Motor neuron (in vitro differentiated cells): Measurements from ENCODE around the gene KRTAP29-1. TPM values are rescaled to one million over a fixed set of nuclear protein-coding genes. Genes with fewer than 3 reads are reported as not detected.

Experiments
- ATAC-seq, 8 experiments: fragments of 200-7000 bp; cut with Tn5 transposase; replicated peaks in 6 of 8; 2 replicates each; pipeline ENCODE4 v1.8.0; 2021; ENCODE audit warnings: mild to moderate bottlenecking in 8 of 8, moderate library complexity in 8 of 8
- H3K27ac ChIP-seq, 2 donors: fragments of 250-450 bp; sonication (Bioruptor Pico); 2 replicates each; pipeline ENCODE4 v1.9.0; 2021; ENCODE audit warnings: antibody characterized with exemption in 2 of 2, mild to moderate bottlenecking in 2 of 2, moderate library complexity in 1 of 2
- H3K4me1 ChIP-seq, 2 donors: fragments of 250-450 bp; sonication (Bioruptor Pico); replicated peaks in 1 of 2; 2 replicates each; pipeline ENCODE4 v1.6.1; 2021; ENCODE audit warnings: antibody characterized with exemption in 2 of 2, mild to moderate bottlenecking in 2 of 2, moderate library complexity in 1 of 2
- H3K4me3 ChIP-seq, 5 donors: fragments of 250-450 bp; sonication (Bioruptor Pico); 2 replicates each; pipeline ENCODE4 v1.9.0; 2021; ENCODE audit warnings: antibody characterized with exemption in 5 of 5, mild to moderate bottlenecking in 5 of 5, moderate library complexity in 4 of 5
- WGBS, 10 experiments: fragments of 450-650 bp; shearing (Covaris generic); methylation state at CpG; one replicate each; pipeline ENCODE4 v1.0.0; 2022; 5-methylcytosine and 5-hydroxymethylcytosine counted together
- in situ Hi-C, 9 experiments: fragments of 400-800 bp; cut with MboI; loops; one replicate each; pipeline ENCODE4 v1.15.0; 2021; ENCODE audit warnings: low sequenced_read_pairs in 9 of 9, low pct_unique_long_range_greater_than_20kb in 2 of 9; ENCODE audit not compliant: unreplicated experiment in 9 of 9
- total RNA-seq, 8 experiments: library from RNA; unstranded; fragments of 300-600 nt; gene quantifications; 2 replicates each; pipeline versions ENCODE4 v1.2.3 to v1.2.4, GENCODE V29; 2022

KRTAP29-1 gene
- total RNA-seq, 8 experiments from 2014 or later: 0.57 TPM; not detected in 7

DNA sequence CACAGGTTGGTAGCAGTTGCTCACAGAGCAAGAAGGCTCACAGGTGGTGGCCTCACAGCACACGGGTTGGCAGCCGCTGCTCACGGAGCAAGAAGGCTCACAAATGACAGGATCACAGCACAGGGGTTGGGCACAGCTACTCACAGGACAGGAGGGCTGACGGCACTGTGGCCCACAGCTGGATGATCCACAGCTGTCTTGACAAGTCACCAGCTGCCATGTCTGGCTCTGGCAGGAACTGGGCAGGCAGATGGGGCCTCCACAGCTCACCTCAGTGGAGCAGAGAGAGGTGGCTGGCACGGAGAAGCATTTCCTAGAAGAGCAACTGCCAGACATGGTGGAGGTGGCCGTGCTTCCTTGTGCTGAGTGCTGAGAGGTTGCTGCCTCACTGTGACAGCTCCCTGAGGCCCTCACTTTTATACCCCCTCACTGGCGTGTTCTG is 6.3 kb upstream of the KRTAP29-1 start, which contains the start of gene KRTAP16-1:
Gene KRTAP16-1, minus strand, starts transcription at position 392 of the 442 bp plus-strand sequence. Its CDS starts 56 bp downstream, at position 336.
- no peak within 1 kb of the TSS for H3K27ac ChIP-seq
- no peak for ATAC-seq
- H3K4me3 ChIP-seq: no peak within 1 kb of the TSS
- no peaks in the 10 kb centered on the region for H3K4me1 ChIP-seq
- 33 to 85% (median 67%) methylated on average over 1 to 5 of the region's 7 CpGs; no CpG with 5 or more reads in 5 of the 10 experiments for WGBS, 10 experiments
- in situ Hi-C loops: loop anchor here in 1 of 9 experiments (25.0 kb wide), 1 partner anchor 397 kb away; no protein-coding TSS in a partner anchor

GRCh38 chr17:41308251-41308917 is 5.7 kb upstream of the KRTAP29-1 start:
- in situ Hi-C loops: loop anchor here in 1 of 9 experiments (25.0 kb wide), 1 partner anchor 396 kb away; no protein-coding TSS in a partner anchor
- peak in 1 of 8 experiments; percentile 16 for ATAC-seq
- WGBS, 10 experiments: 0 to 100% (median 80%) methylated on average over 1 to 8 of the region's 10 CpGs; no CpG with 5 or more reads in 6 of the 10 experiments
- H3K4me3 ChIP-seq: no peak overlapping the region
- no peaks in the 10 kb centered on the region for H3K4me1 ChIP-seq
- no peak overlapping the region for H3K27ac ChIP-seq

GRCh38 chr17:41307647-41308046 is 5.0 kb upstream of the KRTAP29-1 start:
- 27 to 100% (median 68%) methylated on average over 1 to 4 of the region's 9 CpGs; no CpG with 5 or more reads in 5 of the 10 experiments for WGBS, 10 experiments
- H3K4me1 ChIP-seq: no peaks in the 10 kb centered on the region
- H3K27ac ChIP-seq: no peak overlapping the region
- in situ Hi-C loops: loop anchor here in 1 of 9 experiments (25.0 kb wide), 1 partner anchor 395 kb away; no protein-coding TSS in a partner anchor
- ATAC-seq: peak in 1 of 8 experiments; percentile 13
- no peak overlapping the region for H3K4me3 ChIP-seq

GRCh38 chr17:41304091-41304490 is 1.4 kb upstream of the KRTAP29-1 start:
- ATAC-seq: no peak
- H3K4me3 ChIP-seq: no peak overlapping the region
- 53 to 95% (median 77%) methylated on average over 4 to 11 of the region's 12 CpGs; no CpG with 5 or more reads in 2 of the 10 experiments for WGBS, 10 experiments
- in situ Hi-C loops: loop anchor here in 1 of 9 experiments (25.0 kb wide), 1 partner anchor 392 kb away; no protein-coding TSS in a partner anchor
- no peak overlapping the region for H3K27ac ChIP-seq
- H3K4me1 ChIP-seq: no peaks in the 10 kb centered on the region

DNA sequence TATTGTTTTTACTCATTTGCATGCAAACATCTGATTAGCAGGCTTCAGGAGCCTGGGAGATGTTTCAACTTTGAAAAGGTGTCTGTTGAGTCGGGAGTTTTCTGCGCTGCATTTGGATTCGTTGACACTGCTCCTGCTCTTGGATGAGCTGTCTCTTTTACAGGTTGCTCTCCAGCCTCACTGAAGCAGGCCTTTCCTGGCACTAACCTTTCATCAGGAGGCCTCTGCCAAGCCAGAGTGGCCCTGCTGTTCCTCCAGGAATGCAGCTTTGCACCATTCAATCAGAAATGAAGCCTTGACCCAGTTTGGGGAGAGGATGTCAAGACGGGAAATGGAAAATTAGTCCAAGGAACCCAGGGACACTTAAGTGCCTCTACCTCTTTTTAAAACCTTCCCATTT is 330 bp upstream of the KRTAP29-1 start:
- in situ Hi-C loops: loop anchor here in 1 of 9 experiments (25.0 kb wide), 1 partner anchor 391 kb away; no protein-coding TSS in a partner anchor
- WGBS, 10 experiments: 6 to 100% (median 80%) methylated on average over 1 to 4 of the region's 4 CpGs; no CpG with 5 or more reads in 3 of the 10 experiments

GRCh38 chr17:41301204-41301790 is 1.4 kb downstream of the KRTAP29-1 start:
- Histone ChIP-seq H3K4me3 (no peak overlapping the region), H3K4me1 (no peaks in the 10 kb centered on the region), H3K27ac (no peak overlapping the region)
- in situ Hi-C loops: loop anchor here in 1 of 9 experiments (25.0 kb wide), 1 partner anchor 389 kb away; no protein-coding TSS in a partner anchor
- peak in 1 of 8 experiments; percentile 31 for ATAC-seq
- WGBS, 10 experiments: 11 to 70% (median 39%) methylated on average over 1 to 5 of the region's 5 CpGs

More for the DNA sequence above, 330 bp upstream of the KRTAP29-1 start:
- no peaks in the 10 kb centered on the region for H3K4me1 ChIP-seq
- ATAC-seq: no peak
- H3K27ac ChIP-seq: no peak overlapping the region
- H3K4me3 ChIP-seq: no peak overlapping the region

DNA sequence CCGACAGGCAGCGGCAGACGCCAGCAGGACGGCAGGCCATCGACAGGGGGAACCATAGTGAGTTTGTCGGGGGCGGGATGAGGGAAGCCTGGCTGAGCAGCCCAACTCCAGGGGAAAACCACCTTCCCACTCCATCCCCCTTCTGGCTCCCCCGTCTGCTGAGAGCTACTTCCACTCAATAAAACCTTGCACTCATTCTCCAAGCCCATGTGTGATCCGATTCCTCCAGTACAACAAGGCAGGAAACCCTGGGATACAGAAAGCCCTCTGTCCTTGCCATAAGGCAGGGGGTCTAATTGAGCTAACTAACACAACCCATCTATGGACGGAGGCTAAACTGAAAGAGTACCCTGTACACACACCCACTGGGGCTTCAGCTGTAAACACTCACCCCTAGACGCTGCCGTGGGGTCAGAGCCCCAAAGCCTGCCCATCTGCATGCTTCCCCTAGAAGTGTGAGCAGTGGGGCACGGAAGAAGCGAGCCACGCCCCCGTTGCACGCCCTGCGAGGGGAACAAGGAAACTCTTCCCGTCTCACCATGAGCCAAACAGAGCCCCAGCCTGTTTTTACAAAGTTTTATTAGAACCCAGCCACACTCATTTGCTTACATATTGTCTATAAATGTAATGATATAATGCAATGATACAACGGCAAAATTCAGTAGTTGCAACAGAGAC is 4.1 kb downstream of the KRTAP29-1 start:
- Histone ChIP-seq H3K27ac (no peak overlapping the region), H3K4me3 (no peak overlapping the region), H3K4me1 (no peaks in the 10 kb centered on the region)
- 25 to 97% (median 90%) methylated on average over 1 to 13 of the region's 20 CpGs; no CpG with 5 or more reads in 4 of the 10 experiments for WGBS, 10 experiments
- ATAC-seq: no peak
- in situ Hi-C loops: no loop called here

DNA sequence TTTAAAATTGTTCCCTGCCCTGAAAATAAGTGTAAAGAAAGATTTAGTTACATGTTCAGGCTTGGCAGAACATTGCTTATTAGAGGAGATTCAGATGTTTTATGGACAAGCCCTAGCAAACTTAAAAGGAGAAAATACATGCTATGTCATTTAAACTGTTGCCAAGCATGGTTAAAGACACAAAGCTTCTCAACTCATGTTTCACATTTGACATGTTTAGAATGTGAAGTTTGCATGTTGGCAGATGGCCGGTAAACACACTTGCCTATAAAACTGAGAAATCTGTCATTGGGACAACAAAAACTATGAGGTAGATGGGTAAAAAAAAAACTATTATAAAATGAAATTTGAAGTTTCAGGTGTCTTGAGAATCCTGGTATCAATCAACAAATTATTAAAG is 5.8 kb downstream of the KRTAP29-1 start:
- ATAC-seq: no peak
- in situ Hi-C loops: no loop called here
- WGBS, 10 experiments: 20 to 100% (median 82%) methylated on average over 1 of the region's 1 CpG; no CpG with 5 or more reads in 2 of the 10 experiments
- Histone ChIP-seq H3K27ac (no peak overlapping the region), H3K4me3 (no peak overlapping the region), H3K4me1 (no peaks in the 10 kb centered on the region)

DNA sequence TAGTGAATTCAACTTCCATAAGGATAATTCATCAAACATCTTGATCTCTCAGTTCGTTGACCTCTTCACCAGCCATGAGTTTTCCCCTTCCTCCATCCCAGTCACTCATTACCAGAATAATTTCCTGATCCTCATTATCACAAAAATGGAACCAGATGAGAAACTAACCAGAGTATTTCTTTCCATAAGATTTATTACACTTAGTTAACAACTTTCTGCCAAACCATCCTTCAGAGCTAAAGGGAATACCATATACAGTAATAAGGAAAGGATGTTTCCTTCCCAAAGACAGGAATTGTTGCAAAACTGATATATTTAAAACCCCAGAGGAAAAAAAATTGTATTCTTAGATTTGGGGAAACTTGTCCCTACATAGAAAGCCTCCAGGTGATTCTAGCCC is 8.6 kb downstream of the KRTAP29-1 start:
- no peak overlapping the region for H3K4me3 ChIP-seq
- no peaks in the 10 kb centered on the region for H3K4me1 ChIP-seq
- in situ Hi-C loops: no loop called here
- ATAC-seq: no peak
- 0 to 63% (median 10%) methylated on average over 1 of the region's 1 CpG; no CpG with 5 or more reads in 3 of the 10 experiments for WGBS, 10 experiments
- no peak overlapping the region for H3K27ac ChIP-seq

DNA sequence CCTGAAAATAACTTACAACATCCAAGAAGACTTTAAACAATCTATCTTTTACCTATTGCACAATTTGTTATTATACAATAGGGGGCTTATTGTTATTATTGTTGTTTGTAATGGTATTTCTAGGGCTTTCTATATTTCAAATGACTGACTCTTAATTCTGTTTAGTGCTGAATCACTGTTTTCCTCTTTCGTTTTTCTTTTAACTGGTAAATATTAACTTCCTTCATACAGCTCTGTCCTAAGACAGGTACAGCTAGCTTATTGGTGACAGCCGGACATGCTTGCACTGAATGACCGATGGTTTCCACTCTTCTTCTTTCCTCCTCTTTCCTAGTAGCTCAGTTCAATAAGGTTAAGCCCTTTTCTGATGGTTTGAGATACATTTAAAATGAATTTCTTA is 15.6 kb downstream of the KRTAP29-1 start:
- in situ Hi-C loops: no loop called here
- H3K27ac ChIP-seq: no peak overlapping the region
- no peaks in the 10 kb centered on the region for H3K4me1 ChIP-seq
- no peak overlapping the region for H3K4me3 ChIP-seq
- no peak for ATAC-seq
- WGBS, 10 experiments: 63 to 96% (median 78%) methylated on average over 1 to 3 of the region's 3 CpGs; no CpG with 5 or more reads in 1 of the 10 experiments

- H3K4me3 ChIP-seq: no peak overlapping the region
- in situ Hi-C loops: no loop called here
- no peak overlapping the region for H3K27ac ChIP-seq
- no peaks in the 10 kb centered on the region for H3K4me1 ChIP-seq
- 0 to 100% (median 52%) methylated on average over 1 to 2 of the region's 2 CpGs; no CpG with 5 or more reads in 3 of the 10 experiments for WGBS, 10 experiments
- no peak for ATAC-seq
These were observed 18.1 kb downstream of the KRTAP29-1 start for GRCh38 chr17:41284546-41284945.

DNA sequence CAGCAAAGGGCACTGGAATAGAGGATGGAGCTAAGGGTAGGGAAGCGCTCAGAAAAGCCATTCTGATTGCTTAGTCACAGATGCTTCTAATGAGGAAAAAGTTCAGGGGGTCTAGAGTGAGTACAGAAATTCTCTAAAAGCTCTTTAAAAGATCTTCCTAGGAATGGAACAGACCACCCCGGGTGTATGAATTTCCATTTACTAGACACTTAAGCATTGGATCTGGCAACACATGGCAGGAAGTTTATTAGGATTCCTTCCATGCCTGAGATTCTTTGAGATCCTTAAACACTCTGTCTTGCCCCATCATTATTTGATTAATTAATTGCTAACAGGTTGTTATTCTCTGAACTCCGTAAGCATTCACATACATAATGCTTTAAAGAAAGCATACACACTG is 18.6 kb downstream of the KRTAP29-1 start:
- ATAC-seq: peak in 1 of 8 experiments; percentile 19
- H3K4me1 ChIP-seq: no peaks in the 10 kb centered on the region
- no peak overlapping the region for H3K4me3 ChIP-seq
- 0 to 95% (median 72%) methylated on average over 1 to 3 of the region's 3 CpGs for WGBS, 10 experiments
- no peak overlapping the region for H3K27ac ChIP-seq
- in situ Hi-C loops: no loop called here
